HUES48 (cell line): ENCODE results near the gene CALY.

Experiments used
- H3K27ac ChIP-seq: one replicate; pipeline ENCODE4 v1.7.0; 2013; ENCODE audit warnings: low read depth, low read length, inconsistent platforms
- H3K27me3 ChIP-seq: 2 replicates; pipeline ENCODE4 v1.6.1; 2013; ENCODE audit warnings: mild to moderate bottlenecking, low read length; ENCODE audit not compliant: control insufficient read depth, insufficient read depth
- H3K36me3 ChIP-seq: 2 replicates; pipeline ENCODE4 v1.6.1; 2013; ENCODE audit warnings: low read length; ENCODE audit not compliant: control insufficient read depth, insufficient read depth
- H3K4me1 ChIP-seq: 2 replicates; pipeline ENCODE4 v1.6.1; 2013; ENCODE audit warnings: mild to moderate bottlenecking, low read length; ENCODE audit not compliant: control insufficient read depth, insufficient read depth
- H3K4me3 ChIP-seq: 2 replicates; pipeline ENCODE4 v1.5.1; 2013; ENCODE audit warnings: mild to moderate bottlenecking, low read depth, low read length
- H3K9ac ChIP-seq: 2 replicates; pipeline ENCODE4 v1.6.1; 2013; ENCODE audit warnings: mild to moderate bottlenecking, low read depth, low read length, moderate library complexity
- H3K9me3 ChIP-seq: 2 replicates; pipeline ENCODE4 v1.6.1; 2013; ENCODE audit warnings: low read length; ENCODE audit not compliant: control insufficient read depth, insufficient read depth

CALY gene

DNA sequence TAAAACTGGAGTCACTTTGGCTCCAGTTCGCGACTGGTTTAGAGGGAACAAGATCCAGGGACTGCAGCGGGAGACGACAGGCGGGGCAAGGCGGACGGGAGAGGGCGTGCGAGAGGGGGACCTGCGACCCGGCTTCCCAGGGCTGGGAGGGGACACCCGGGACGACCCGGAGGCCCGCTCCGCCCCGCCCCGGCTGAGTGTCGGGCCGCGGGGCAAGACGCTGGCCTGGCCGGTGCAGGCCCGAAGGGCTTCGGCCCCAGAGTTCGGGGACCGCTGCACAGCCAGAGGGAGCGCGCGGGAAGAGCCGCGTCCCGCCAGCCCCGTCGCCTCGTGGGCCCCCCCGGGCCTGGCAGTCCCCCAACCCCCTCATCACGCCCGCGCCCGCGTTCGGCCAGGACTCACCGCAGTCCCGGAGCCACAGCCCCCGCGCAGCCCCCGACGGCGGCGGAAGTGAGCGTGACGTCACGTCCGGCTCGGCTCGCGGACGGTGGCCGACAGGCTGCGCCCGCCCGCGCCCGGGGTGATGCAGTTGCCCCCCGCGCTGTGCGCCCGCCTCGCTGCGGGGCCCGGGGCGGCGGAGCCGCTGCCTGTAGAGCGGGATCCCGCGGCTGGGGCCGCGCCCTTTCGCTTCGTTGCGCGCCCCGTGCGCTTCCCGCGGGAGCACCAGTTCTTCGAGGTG is 28.1 kb downstream of the CALY start, which contains the start of the genes TUBGCP2 and ZNF511:
Gene TUBGCP2, minus strand, starts transcription at position 452 of the 679 bp plus-strand sequence. CDS start 5,931 bp downstream, outside the sequence.
Gene ZNF511, plus strand, starts transcription at position 494 of the 679 bp plus-strand sequence. Its CDS starts 30 bp downstream, at position 524.
- Histone ChIP-seq H3K27me3 (no peaks in the 10 kb centered on the region), H3K36me3 (peaks cover 32% of the 10 kb centered on the region), H3K4me3 (peak within 1 kb of the TSS; percentile 94), H3K27ac (peak within 1 kb of the TSS; percentile 96), H3K4me1 (no peaks in the 10 kb centered on the region), H3K9me3 (no peaks in the 10 kb centered on the region), H3K9ac (peak within 1 kb of the TSS; percentile 96)

GRCh38 chr10:133307776-133308420 is 28.8 kb downstream of the CALY start:
- Histone ChIP-seq H3K4me1 (no peaks in the 10 kb centered on the region), H3K27me3 (no peaks in the 10 kb centered on the region), H3K36me3 (peaks cover 32% of the 10 kb centered on the region), H3K9ac (peak overlapping the region; percentile 96), H3K9me3 (no peaks in the 10 kb centered on the region), H3K4me3 (peak overlapping the region; percentile 94), H3K27ac (peak overlapping the region; percentile 96)

GRCh38 chr10:133306941-133307379 is 29.7 kb downstream of the CALY start:
- no peak overlapping the region for H3K4me3 ChIP-seq
- H3K4me1 ChIP-seq: no peaks in the 10 kb centered on the region
- no peaks in the 10 kb centered on the region for H3K9me3 ChIP-seq
- no peak overlapping the region for H3K9ac ChIP-seq
- H3K27ac ChIP-seq: no peak overlapping the region
- no peaks in the 10 kb centered on the region for H3K27me3 ChIP-seq
- peaks cover 27% of the 10 kb centered on the region for H3K36me3 ChIP-seq

DNA sequence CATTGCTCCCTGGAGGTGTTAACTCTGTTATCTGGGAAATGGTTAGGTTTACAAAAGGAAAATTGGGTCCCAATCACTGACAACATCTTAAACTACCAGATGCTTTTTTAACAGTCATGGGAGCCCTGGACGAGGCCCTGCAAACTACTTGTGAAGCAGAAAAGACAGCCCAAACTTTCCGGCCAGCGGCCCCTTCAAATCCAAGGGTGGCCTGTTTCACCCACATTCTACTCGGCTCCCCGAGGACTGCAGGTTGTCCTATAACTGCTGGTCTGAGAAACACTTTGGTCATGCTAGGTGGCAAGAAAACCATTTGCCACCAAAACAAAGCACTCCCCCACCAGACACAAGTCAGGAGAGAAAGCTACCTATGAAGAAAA is 30.6 kb downstream of the CALY start:
- Histone ChIP-seq H3K4me1 (no peaks in the 10 kb centered on the region), H3K4me3 (no peak overlapping the region), H3K9ac (no peak overlapping the region), H3K27ac (no peak overlapping the region), H3K27me3 (no peaks in the 10 kb centered on the region), H3K9me3 (no peaks in the 10 kb centered on the region), H3K36me3 (peaks cover 20% of the 10 kb centered on the region)

GRCh38 chr10:133303206-133303605 is 33.5 kb downstream of the CALY start:
- Histone ChIP-seq H3K9me3 (no peaks in the 10 kb centered on the region), H3K9ac (no peak overlapping the region), H3K4me3 (no peak overlapping the region), H3K36me3 (peaks cover 33% of the 10 kb centered on the region), H3K4me1 (no peaks in the 10 kb centered on the region), H3K27me3 (no peaks in the 10 kb centered on the region), H3K27ac (no peak overlapping the region)

DNA sequence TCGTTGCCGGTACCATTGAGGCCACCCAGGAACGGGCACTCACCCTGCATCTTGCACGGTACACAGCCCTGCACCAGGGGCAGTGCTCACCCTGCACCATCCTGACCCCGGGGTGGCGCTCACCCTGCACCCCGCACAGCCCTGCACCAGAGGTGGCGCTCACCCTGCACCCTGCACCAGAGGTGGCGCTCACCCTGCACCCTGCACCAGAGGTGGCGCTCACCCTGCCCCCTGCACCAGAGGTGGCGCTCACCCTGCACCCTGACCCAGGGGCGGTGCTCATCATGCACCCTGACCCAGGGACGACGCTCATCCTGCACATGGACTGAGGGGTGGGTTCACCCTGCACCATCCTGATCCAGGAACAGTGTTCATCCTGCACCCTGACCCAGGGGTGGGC is 34.5 kb downstream of the CALY start:
- peaks cover 42% of the 10 kb centered on the region for H3K36me3 ChIP-seq
- no peak overlapping the region for H3K9ac ChIP-seq
- H3K27me3 ChIP-seq: no peaks in the 10 kb centered on the region
- H3K27ac ChIP-seq: no peak overlapping the region
- no peaks in the 10 kb centered on the region for H3K9me3 ChIP-seq
- no peak overlapping the region for H3K4me3 ChIP-seq
- no peaks in the 10 kb centered on the region for H3K4me1 ChIP-seq

- no peaks in the 10 kb centered on the region for H3K4me1 ChIP-seq
- no peak overlapping the region for H3K9ac ChIP-seq
- no peak overlapping the region for H3K4me3 ChIP-seq
- H3K27ac ChIP-seq: no peak overlapping the region
- H3K36me3 ChIP-seq: peaks cover 65% of the 10 kb centered on the region
- no peaks in the 10 kb centered on the region for H3K27me3 ChIP-seq
- H3K9me3 ChIP-seq: no peaks in the 10 kb centered on the region
Measured at GRCh38 chr10:133299738-133300137, 37.0 kb downstream of the CALY start.

DNA sequence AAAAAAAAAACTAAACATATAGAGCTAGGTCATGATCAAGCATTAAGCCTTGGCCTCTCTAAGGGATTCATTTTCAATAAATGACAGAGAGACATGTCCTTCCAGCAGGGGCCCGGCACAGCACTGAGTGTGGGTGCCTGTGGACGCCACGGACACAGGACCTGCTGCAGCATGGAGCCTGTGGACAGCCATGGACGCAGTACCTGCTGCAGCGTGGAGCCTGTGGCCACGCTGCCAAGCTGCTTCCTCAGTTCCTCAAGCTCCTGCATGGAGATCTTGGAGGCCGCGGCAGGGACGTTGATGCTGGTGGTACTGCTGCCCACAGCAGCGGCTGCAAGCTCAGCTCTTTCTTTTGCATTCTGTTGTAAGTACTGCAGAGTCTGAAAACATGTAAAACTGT is 37.5 kb downstream of the CALY start:
- Histone ChIP-seq H3K4me1 (no peaks in the 10 kb centered on the region), H3K9me3 (no peaks in the 10 kb centered on the region), H3K27me3 (no peaks in the 10 kb centered on the region), H3K4me3 (no peak overlapping the region), H3K9ac (no peak overlapping the region), H3K27ac (no peak overlapping the region), H3K36me3 (peaks cover 70% of the 10 kb centered on the region)

DNA sequence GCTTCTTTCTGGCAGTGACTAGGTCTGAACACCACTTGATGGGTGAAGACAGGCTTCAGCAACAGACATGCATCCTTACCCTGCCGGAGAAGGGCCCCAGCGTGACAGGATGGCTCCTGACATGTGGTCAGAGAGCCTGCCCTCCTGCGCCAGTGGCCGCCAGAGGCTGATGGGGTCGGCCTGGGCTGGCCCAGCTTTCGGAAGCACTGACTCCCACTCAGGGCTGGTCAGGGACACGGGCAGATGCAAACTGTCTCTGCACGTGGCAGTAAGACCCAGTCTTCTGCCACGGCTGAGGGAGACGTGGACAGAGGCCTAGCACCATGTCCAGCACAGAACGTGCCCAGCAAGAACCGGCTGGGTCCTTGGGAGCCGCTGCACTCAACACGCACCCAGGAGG is 38.2 kb downstream of the CALY start:
- H3K27ac ChIP-seq: no peak overlapping the region
- H3K27me3 ChIP-seq: no peaks in the 10 kb centered on the region
- no peaks in the 10 kb centered on the region for H3K4me1 ChIP-seq
- no peaks in the 10 kb centered on the region for H3K9me3 ChIP-seq
- H3K36me3 ChIP-seq: peaks cover 77% of the 10 kb centered on the region
- no peak overlapping the region for H3K9ac ChIP-seq
- H3K4me3 ChIP-seq: no peak overlapping the region

- no peaks in the 10 kb centered on the region for H3K27me3 ChIP-seq
- H3K4me1 ChIP-seq: no peaks in the 10 kb centered on the region
- no peak overlapping the region for H3K27ac ChIP-seq
- H3K4me3 ChIP-seq: no peak overlapping the region
- H3K9me3 ChIP-seq: no peaks in the 10 kb centered on the region
- H3K36me3 ChIP-seq: peaks cover 86% of the 10 kb centered on the region
- no peak overlapping the region for H3K9ac ChIP-seq
Measured at GRCh38 chr10:133297504-133297903, 39.2 kb downstream of the CALY start.
